HG02610 (cell line): ENCODE results near the gene RAB3C.

Experiments used
- ATAC-seq: cut with Tn5 transposase; IDR thresholded peaks from one replicate; pipeline ENCODE4 v1.9.1; 2021; ENCODE audit warnings: mild to moderate bottlenecking, moderate library complexity; ENCODE audit not compliant: unreplicated experiment

Gene RAB3C

GRCh38 chr5:58813855-58814254 lies 231.0 kb downstream of the RAB3C start:
- no peak for ATAC-seq

DNA sequence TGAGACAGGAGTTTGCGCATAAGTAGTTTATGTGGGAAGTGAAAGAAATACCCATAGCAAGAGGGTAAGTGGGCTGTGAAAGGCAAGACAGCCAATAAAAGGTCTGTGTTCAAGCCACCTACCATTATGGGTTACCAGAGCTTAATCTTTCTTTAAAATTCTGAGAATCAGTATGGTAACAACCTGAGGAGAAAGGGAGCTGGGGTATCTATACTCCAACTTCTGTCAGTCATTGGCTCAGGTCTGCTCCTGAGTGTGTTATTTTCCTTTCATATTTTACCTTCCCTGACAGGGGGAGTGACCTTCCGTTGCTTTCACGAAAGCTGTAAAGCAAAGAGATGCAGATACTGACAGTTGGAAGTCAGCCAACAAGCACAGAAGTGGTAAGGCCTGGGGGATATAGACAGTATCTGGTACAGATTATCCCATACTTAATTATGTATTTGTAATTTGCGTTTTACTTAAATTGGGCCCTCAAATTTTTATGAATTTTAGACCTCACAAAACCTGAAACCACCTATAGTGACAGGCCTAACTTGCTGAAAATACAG lies 233.4 kb downstream of the RAB3C start:
- no peak for ATAC-seq

DNA sequence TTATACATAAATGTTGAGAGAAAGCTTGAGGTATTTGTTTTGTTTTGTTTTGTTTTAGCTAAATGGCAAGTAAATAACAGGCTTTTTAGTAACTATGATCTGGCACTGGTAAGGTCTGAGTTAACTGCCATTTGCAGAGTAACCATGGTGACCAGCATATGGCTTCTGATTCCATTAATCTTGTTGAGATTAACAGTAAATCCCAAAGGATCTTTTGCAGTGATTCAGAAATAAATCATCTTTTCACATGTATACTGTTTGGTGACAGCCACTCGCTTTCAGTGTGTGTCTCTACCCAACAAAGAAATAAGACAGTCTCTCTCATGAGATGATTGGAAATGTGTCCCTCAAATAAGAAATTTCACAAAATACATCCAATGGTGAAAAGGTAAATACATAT lies 235.6 kb downstream of the RAB3C start:
- no peak for ATAC-seq

DNA sequence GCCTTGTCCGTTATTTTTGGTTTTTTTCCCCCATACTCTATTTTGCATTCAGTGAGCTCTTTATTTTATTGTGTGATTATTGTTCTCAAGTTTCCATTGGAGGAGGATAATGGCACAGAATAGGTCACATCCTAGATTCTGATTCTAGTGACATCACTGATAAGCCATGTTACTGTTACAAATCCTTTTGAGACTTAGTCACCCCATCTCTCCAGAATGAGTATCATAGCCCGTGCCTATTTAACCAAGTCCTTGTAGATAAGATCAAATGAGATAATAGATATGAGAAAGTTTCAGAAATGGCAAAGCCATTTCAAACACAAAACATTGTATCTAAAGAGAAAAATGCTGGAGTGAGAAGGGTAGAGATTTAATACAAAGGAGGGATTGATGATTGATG lies 242.6 kb downstream of the RAB3C start:
- no peak for ATAC-seq

DNA sequence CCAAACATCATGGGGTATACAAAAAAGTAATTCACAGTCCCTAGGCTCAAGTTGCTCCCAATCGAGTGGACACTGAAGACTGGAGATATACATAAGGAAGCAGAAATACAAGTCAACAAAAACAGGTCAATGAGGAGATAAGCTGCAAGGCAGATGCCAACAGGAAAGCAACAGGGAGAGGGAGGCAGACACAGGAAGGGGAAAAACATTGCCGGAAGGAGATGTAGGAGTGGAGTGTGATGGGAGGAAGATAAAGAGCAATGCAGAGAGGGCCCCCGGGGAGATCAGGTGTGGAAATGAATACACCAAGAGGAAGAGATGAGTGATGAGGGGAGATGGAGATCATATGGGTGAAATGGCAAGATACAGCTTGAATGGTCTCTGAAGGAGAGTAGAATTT lies 243.0 kb downstream of the RAB3C start:
- ATAC-seq: no peak

GRCh38 chr5:58827463-58827862 lies 244.6 kb downstream of the RAB3C start:
- no peak for ATAC-seq

- no peak for ATAC-seq
These were observed 245.4 kb downstream of the RAB3C start for GRCh38 chr5:58828258-58828657.

GRCh38 chr5:58834242-58835225 lies 251.7 kb downstream of the RAB3C start:
- no peak for ATAC-seq

- no peak for ATAC-seq
These were observed 253.5 kb downstream of the RAB3C start for GRCh38 chr5:58836351-58836750.

DNA sequence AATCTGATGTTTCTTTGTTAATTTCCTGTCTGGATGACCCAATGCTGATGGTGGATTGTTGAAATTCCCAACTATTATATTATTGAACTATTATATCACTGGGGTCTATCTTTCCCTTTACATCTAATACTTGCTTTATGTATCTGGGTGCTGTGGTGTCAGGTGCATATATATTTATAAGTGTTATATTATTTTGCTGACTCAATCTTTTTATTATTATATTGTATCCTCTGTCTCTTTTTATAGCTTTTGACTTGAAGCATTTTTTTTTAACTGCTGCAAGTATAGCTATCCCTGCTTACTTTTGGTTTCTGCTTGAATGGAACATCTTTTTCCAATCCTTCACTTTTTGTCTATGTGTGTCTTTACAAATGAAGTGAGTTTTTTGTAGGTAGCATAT lies 255.9 kb downstream of the RAB3C start:
- no peak for ATAC-seq

DNA sequence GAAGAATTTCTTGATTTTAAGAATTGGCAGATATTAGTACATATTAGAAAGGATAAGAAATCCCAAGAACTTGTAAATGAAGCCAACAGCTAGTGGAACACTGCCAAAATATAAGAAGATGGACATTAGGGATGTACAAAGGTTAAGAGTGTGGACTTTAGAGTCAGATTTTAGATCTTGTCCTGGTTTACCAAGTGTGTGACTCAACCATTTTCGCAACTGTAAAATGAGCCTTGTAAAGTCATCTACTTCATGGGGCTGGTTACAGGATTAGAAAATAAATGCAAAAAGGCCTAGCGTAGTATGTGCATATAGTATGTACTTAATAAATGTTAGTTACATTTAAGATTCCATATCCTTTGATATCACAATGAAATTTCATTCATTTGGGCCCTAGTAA lies 260.0 kb downstream of the RAB3C start:
- ATAC-seq: no peak

DNA sequence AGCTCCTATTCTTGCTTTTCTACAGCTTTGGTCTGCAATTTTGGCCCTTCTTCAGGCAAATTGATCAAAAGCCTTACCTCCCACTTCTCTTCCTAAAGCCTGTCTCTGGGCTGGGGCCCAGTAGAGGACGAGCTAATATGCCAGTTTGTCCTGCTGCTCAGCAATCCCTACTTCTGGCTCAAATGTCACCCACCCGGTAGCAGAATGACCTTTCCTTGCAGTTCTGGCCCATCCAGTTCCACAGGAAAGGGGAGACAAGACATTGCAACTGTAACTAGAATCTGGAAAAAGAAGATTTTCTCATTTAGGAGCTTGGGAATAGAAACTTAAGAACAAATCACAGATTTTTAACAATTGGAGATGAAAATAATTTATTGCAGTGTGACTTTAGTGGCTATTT lies 261.5 kb downstream of the RAB3C start:
- no peak for ATAC-seq

- no peak for ATAC-seq
These were observed 264.2 kb downstream of the RAB3C start for GRCh38 chr5:58847041-58847440.

DNA sequence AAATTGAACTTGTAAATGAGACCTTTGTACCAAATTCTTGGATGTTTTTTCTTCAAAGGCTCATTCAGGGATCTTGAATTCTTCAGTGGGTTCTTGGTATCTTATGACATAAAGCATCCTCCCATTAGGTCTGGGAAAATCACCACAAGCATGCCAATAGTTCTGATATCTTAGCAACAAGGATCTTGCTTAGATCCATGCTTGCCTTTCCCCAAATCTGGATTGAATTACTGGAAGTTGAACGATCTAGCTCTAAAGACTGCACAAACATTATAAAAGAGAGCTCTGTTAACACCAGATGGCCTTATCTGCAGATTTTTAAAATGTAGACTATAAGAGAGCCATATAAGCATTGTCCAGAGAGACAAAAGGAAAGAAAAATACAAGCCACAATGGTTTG lies 266.3 kb downstream of the RAB3C start:
- ATAC-seq: no peak

GRCh38 chr5:58849921-58850667 lies 267.2 kb downstream of the RAB3C start:
- ATAC-seq: no peak

DNA sequence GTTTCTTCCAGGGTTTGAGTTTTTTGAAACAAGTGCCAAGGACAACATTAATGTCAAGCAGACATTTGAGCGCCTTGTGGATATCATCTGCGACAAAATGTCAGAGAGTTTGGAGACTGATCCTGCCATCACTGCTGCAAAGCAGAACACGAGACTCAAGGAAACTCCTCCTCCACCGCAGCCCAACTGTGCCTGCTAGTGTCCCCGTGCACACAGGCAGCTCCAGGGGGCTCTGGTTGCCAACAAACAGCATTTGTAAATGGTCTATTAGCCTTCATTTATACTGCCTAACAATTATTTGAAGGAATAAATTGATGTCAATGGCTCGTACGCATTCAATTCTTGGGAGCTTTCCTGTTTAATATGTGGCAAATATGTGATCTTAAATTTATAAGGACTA lies 268.3 kb downstream of the RAB3C start:
- ATAC-seq: no peak

- ATAC-seq: no peak
These were observed 268.7 kb downstream of the RAB3C start for GRCh38 chr5:58851571-58851970.

- ATAC-seq: no peak
These were observed 269.7 kb downstream of the RAB3C start for GRCh38 chr5:58852566-58852965.

DNA sequence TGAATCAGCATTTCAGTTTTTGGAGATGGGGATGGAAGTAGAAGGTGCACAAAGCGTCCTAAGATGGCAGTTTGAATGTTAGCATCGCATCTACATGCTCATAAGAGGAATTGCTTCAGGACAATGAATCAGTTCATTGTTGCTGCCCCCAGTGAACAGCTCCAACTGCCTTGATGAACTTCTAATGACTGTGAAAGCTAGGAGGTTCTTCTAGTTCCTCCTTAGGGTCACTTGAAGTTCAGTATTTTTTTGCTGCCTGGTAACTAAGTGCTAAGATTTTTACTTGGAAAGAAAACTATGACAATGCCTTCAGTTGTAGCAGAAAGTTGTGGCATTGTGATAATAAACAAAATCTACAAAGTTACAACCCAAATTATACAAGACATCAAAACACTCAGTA lies 271.6 kb downstream of the RAB3C start:
- no peak for ATAC-seq

GRCh38 chr5:58855851-58856739 lies 273.2 kb downstream of the RAB3C start:
- peak; percentile 53 for ATAC-seq

- no peak for ATAC-seq
These were observed 274.7 kb downstream of the RAB3C start for GRCh38 chr5:58857609-58858008.
